WERI-Rb-1 (cell line): ENCODE results near the gene RARS2.

Experiments used
- DNase-seq: peaks from one replicate; pipeline ENCODE4 v3.0.0-alpha.2; 2020
- H3K27ac ChIP-seq: fragments of 250-450 bp; sonication (Bioruptor Pico); 2 replicates; pipeline ENCODE4 v1.5.1; 2020; ENCODE audit warnings: mild to moderate bottlenecking, moderate library complexity
- H3K27me3 ChIP-seq: fragments of 250-450 bp; sonication (Bioruptor Pico); 2 replicates; pipeline ENCODE4 v1.5.1; 2021; ENCODE audit warnings: mild to moderate bottlenecking, low read depth, moderate library complexity; ENCODE audit not compliant: insufficient read depth, severe bottlenecking
- H3K36me3 ChIP-seq: fragments of 250-450 bp; sonication (Bioruptor Pico); 2 replicates; pipeline ENCODE4 v1.5.1; 2020; ENCODE audit warnings: mild to moderate bottlenecking, moderate library complexity
- H3K4me3 ChIP-seq: 2 replicates; pipeline ENCODE4 v1.5.1; 2011; ENCODE audit warnings: low read depth, mild to moderate bottlenecking, control low read depth, low read length
- H3K9me3 ChIP-seq: fragments of 250-450 bp; sonication (Bioruptor Pico); 2 replicates; pipeline ENCODE4 v1.5.1; 2021; ENCODE audit warnings: mild to moderate bottlenecking, moderate library complexity; ENCODE audit not compliant: severe bottlenecking
- CTCF ChIP-seq: IDR thresholded peaks from 2 replicates; pipeline ENCODE4 v1.5.1; 2011; ENCODE audit warnings: low read depth, mild to moderate bottlenecking, control low read depth, inconsistent platforms, low read length

Gene RARS2

GRCh38 chr6:87472525-87473418, 117.0 kb downstream of the RARS2 start, which contains the start of gene SLC35A1:
TSS of gene SLC35A1 (plus strand) at chr6:87472974. CDS start at chr6:87473004, 30 bp downstream.
- peak within 1 kb of the TSS; percentile 96 for H3K27ac ChIP-seq
- no peaks in the 10 kb centered on the region for H3K9me3 ChIP-seq
- H3K36me3 ChIP-seq, result peaks cover 10% of the 10 kb centered on the region
- peak within 1 kb of the TSS; percentile 98 for H3K4me3 ChIP-seq
- H3K27me3 ChIP-seq, result no peaks in the 10 kb centered on the region
- peak; percentile 86 for DNase-seq
- TF ChIP-seq CTCF, result no peak

GRCh38 chr6:87465051-87465450, 124.7 kb downstream of the RARS2 start:
- Histone ChIP-seq H3K4me3 (no peak overlapping the region), H3K27me3 (no peaks in the 10 kb centered on the region), H3K27ac (no peak overlapping the region), H3K36me3 (no peaks in the 10 kb centered on the region), H3K9me3 (no peaks in the 10 kb centered on the region)
- no peak for TF ChIP-seq CTCF
- no peak for DNase-seq
